ENCODE data around the gene CTXND1. TPM values are rescaled to one million over a fixed set of nuclear protein-coding genes. Genes with fewer than 3 reads are reported as not detected.

The CTXND1 gene
- total and polyA plus RNA-seq, 2 of the 4 experiments (the other 2 are of a cell fraction): not detected

- no peak overlapping the region for H3K4me2 ChIP-seq (ENCODE audit: low read depth, low read length)
- H2BK20ac ChIP-seq (ENCODE audit: low read depth, low read length): peak overlapping the region; percentile 99
- 90% methylated on average over 13 of the region's 16 CpGs; no CpG with 5 or more reads in 1 of the 2 experiments for WGBS, 2 experiments (ENCODE audit: extremely low coverage in 2 of 2, insufficient read length in 1 of 2)
- peak overlapping the region; percentile 99 for H2AK5ac ChIP-seq (ENCODE audit: low read depth, low read length)
- TF ChIP-seq NFE2L2 (IDR thresholded peaks at IDR 0.05; ENCODE audit: low read depth, low read length) (no peak), CTCF (conservative IDR thresholded peaks at IDR 0.05; ENCODE audit: low read depth, low read length) (no peak), POLR2A (IDR thresholded peaks at IDR 0.05; ENCODE audit: low read depth, low read length) (no peak), MAFK (IDR thresholded peaks at IDR 0.05; ENCODE audit: low read depth, low read length) (no peak), FOS (IDR thresholded peaks at IDR 0.05; ENCODE audit: low read depth, low read length) (no peak), MAZ (IDR thresholded peaks at IDR 0.05; ENCODE audit: borderline replicate concordance, low read depth, low read length) (no peak), RCOR1 (IDR thresholded peaks at IDR 0.05; ENCODE audit: insufficient replicate concordance, low read length) (no peak), MXI1 (IDR thresholded peaks at IDR 0.05; ENCODE audit: borderline replicate concordance, low read depth, low read length) (no peak), SMC3 (IDR thresholded peaks at IDR 0.05; ENCODE audit: low read depth, low read length) (no peak), RFX5 (IDR thresholded peaks at IDR 0.05; ENCODE audit: low read depth, low read length) (no peak), USF2 (IDR thresholded peaks at IDR 0.05; ENCODE audit: low read depth, low read length) (no peak), BHLHE40 (IDR thresholded peaks at IDR 0.05; ENCODE audit: low read depth, low read length) (no peak)
- CTCF ChIA-PET: interaction anchor here (1.0 kb wide), 2 partner anchors 11 to 50 kb away, joined by 3 read pairs; no protein-coding TSS in a partner anchor
- peak overlapping the region; percentile 89 for H2AK9ac ChIP-seq (replicated peaks; ENCODE audit: low read depth, low read length, poor library complexity)
- peak overlapping the region; percentile 99; the same call in 2 of the 3 replicates for H2BK15ac ChIP-seq (ENCODE audit: low read depth, low read length)
- no peaks in the 10 kb centered on the region; the same call in 1 of the 2 replicates for H3K9me3 ChIP-seq (ENCODE audit: control insufficient read depth, insufficient read depth, low read length)
- H3K27ac ChIP-seq (ENCODE audit: insufficient read depth, low read length): peak overlapping the region; percentile 76
- H3K4me3 ChIP-seq (ENCODE audit: insufficient read depth, low read depth, low read length): no peak overlapping the region
- peak overlapping the region; percentile 93 for H3K23ac ChIP-seq (ENCODE audit: low read depth, low read length)
- H3K9me1 ChIP-seq (ENCODE audit: insufficient read depth, low read length): peaks cover 34% of the 10 kb centered on the region
- no peak overlapping the region for H3K56ac ChIP-seq (ENCODE audit: extremely low read depth, insufficient read depth, low read length)
- H4K8ac ChIP-seq (ENCODE audit: low read depth in 2 of 2, low read length in 2 of 2): peak overlapping the region; percentile 79 to 96
- peak overlapping the region; percentile 98 for H3K4ac ChIP-seq (ENCODE audit: low read depth, low read length)
- H3K9ac ChIP-seq (ENCODE audit: low read depth, low read length): no peak overlapping the region
- peak overlapping the region; percentile 99 for H2BK120ac ChIP-seq (ENCODE audit: low read depth, low read length)
- in situ Hi-C loops (cut with MboI; ENCODE audit: low sequenced_read_pairs): loop anchor here (10.0 kb wide), 1 partner anchor 275 kb away; no protein-coding TSS in a partner anchor
- POLR2A ChIA-PET (ENCODE audit: unreplicated experiment): no interaction called here
- peaks cover 31% of the 10 kb centered on the region for H3K36me3 ChIP-seq (ENCODE audit: control insufficient read depth, insufficient read depth, low read length)
- no peaks in the 10 kb centered on the region for H4K20me1 ChIP-seq (ENCODE audit: insufficient read depth, low read length)
- no peaks in the 10 kb centered on the region for H3K27me3 ChIP-seq (ENCODE audit: control insufficient read depth, insufficient read depth, low read length)
- peaks cover 3 to 10% of the 10 kb centered on the region in 2 experiments for H3K79me1 ChIP-seq (ENCODE audit: low read depth in 1 of 2, low read length in 2 of 2)
- H3K18ac ChIP-seq (ENCODE audit: low read depth, low read length): peak overlapping the region; percentile 94
- BruUV-seq (replicated peaks): no TSS peak
- peak overlapping the region; percentile 98 for H3K14ac ChIP-seq (replicated peaks; ENCODE audit: low read depth, low read length)
- DNase-seq (no peak), ATAC-seq (ENCODE audit: low read depth) (no peak)
- peak overlapping the region; percentile 86 for H4K5ac ChIP-seq (ENCODE audit: low read depth, low read length)
- intact Hi-C loops (cut with micrococcal nuclease): loop anchor here (10.0 kb wide), 1 partner anchor 255 kb away; no protein-coding TSS in a partner anchor
- peak overlapping the region; percentile 96 for H4K91ac ChIP-seq (ENCODE audit: insufficient read depth, low read depth, low read length)
- H2AFZ ChIP-seq (replicated peaks; ENCODE audit: low read length, poor library complexity): peak overlapping the region; percentile 72
- dilution Hi-C loops (cut with HindIII; ENCODE audit: low sequenced_read_pairs, unreplicated experiment): no loop called here
- peaks cover 13% of the 10 kb centered on the region for H3K4me1 ChIP-seq (ENCODE audit: control insufficient read depth, insufficient read depth, low read length)
- H2BK5ac ChIP-seq (ENCODE audit: low read depth, low read length, poor library complexity, severe bottlenecking): peak overlapping the region; percentile 95
Observed at GRCh38 chr15:80179935-80180334, 72.1 kb downstream of the CTXND1 start.

Data from IMR-90 (cell line).